Measurements from ENCODE around the gene MMP10. TPM values are rescaled to one million over a fixed set of nuclear protein-coding genes. Genes with fewer than 3 reads are reported as not detected.

MMP10 gene
- total RNA-seq = not detected
- polyA plus RNA-seq = not detected
- total RNA-seq = not detected

GRCh38 chr11:102780491-102780918, at the start of gene MMP10:
TSS of gene MMP10 (minus strand) at chr11:102780628. CDS start at chr11:102780591, 37 bp downstream.
- Histone ChIP-seq H3K9me3 (ENCODE audit: control insufficient read depth in 2 of 3, low read length in 3 of 3) (no peaks in the 10 kb centered on the region), H3K36me3 (ENCODE audit: control insufficient read depth in 2 of 3, insufficient read depth in 3 of 3, low read length in 3 of 3) (no peaks in the 10 kb centered on the region), H3K4me3 (ENCODE audit: low read length) (no peak within 1 kb of the TSS), H3K27ac (ENCODE audit: low read depth, low read length) (no peak within 1 kb of the TSS), H3K27me3 (ENCODE audit: control insufficient read depth in 2 of 2, insufficient read depth in 2 of 2, low read length in 2 of 2) (no peaks in the 10 kb centered on the region), H3K4me1 (ENCODE audit: control insufficient read depth in 2 of 2, insufficient read depth in 2 of 2, low read length in 2 of 2) (no peaks in the 10 kb centered on the region)
- DNase-seq (no peak), ATAC-seq (no peak)
- intact Hi-C loops (cut with micrococcal nuclease) = no loop called here
- ChIA-PET CTCF (no interaction called here), POLR2A (no interaction called here)
- no peaks in the 10 kb centered on the region for H3K4me1 Mint-ChIP-seq
- H3K9me3 Mint-ChIP-seq = peaks cover 0 to 3% (median 0%) of the 10 kb centered on the region in 11 donors
- H3K27me3 Mint-ChIP-seq = peaks cover 10 to 23% (median 18%) of the 10 kb centered on the region in 5 donors
- H3K4me3 Mint-ChIP-seq = no peak within 1 kb of the TSS
- H3K36me3 Mint-ChIP-seq = no peaks in the 10 kb centered on the region
- no peak within 1 kb of the TSS for H3K27ac Mint-ChIP-seq

- peaks cover 0 to 2% (median 0%) of the 10 kb centered on the region in 7 donors for H3K4me1 Mint-ChIP-seq
- Histone ChIP-seq H3K27ac (ENCODE audit: low read depth, low read length) (no peak overlapping the region), H3K9me3 (ENCODE audit: control insufficient read depth in 2 of 3, low read length in 3 of 3) (no peaks in the 10 kb centered on the region), H3K4me1 (ENCODE audit: control insufficient read depth in 2 of 2, insufficient read depth in 2 of 2, low read length in 2 of 2) (no peaks in the 10 kb centered on the region), H3K4me3 (ENCODE audit: low read length) (no peak overlapping the region), H3K36me3 (ENCODE audit: control insufficient read depth in 2 of 3, insufficient read depth in 3 of 3, low read length in 3 of 3) (no peaks in the 10 kb centered on the region), H3K27me3 (ENCODE audit: control insufficient read depth in 2 of 2, insufficient read depth in 2 of 2, low read length in 2 of 2) (no peaks in the 10 kb centered on the region)
- CTCF ChIA-PET = no interaction called here
- ATAC-seq = no peak
- POLR2A ChIA-PET = no interaction called here
- H3K9me3 Mint-ChIP-seq = peaks cover 0 to 8% (median 0%) of the 10 kb centered on the region in 11 donors
- no peak for DNase-seq
- H3K36me3 Mint-ChIP-seq = no peaks in the 10 kb centered on the region
- intact Hi-C loops (cut with micrococcal nuclease) = no loop called here
- H3K4me3 Mint-ChIP-seq = no peak overlapping the region
- H3K27me3 Mint-ChIP-seq = peaks cover 34 to 59% (median 42%) of the 10 kb centered on the region in 5 donors
- no peak overlapping the region for H3K27ac Mint-ChIP-seq
These were observed 49.0 kb upstream of the MMP10 start for GRCh38 chr11:102829316-102830000.

- H3K27ac ChIP-seq (ENCODE audit: low read depth, low read length) = no peak overlapping the region
- ATAC-seq (no peak), DNase-seq (no peak)
- POLR2A ChIA-PET = no interaction called here
- no peaks in the 10 kb centered on the region for H3K9me3 ChIP-seq (ENCODE audit: control insufficient read depth in 2 of 3, low read length in 3 of 3)
- intact Hi-C loops (cut with micrococcal nuclease) = no loop called here
- no peak overlapping the region for H3K4me3 ChIP-seq (ENCODE audit: low read length)
- H3K4me1 ChIP-seq (ENCODE audit: control insufficient read depth in 2 of 2, insufficient read depth in 2 of 2, low read length in 2 of 2) = no peaks in the 10 kb centered on the region
- no peaks in the 10 kb centered on the region for H3K36me3 Mint-ChIP-seq
- H3K4me3 Mint-ChIP-seq = no peak overlapping the region
- no peaks in the 10 kb centered on the region for H3K27me3 ChIP-seq (ENCODE audit: control insufficient read depth in 2 of 2, insufficient read depth in 2 of 2, low read length in 2 of 2)
- no peak overlapping the region for H3K27ac Mint-ChIP-seq
- peaks cover 0 to 8% (median 0%) of the 10 kb centered on the region in 11 donors for H3K9me3 Mint-ChIP-seq
- no peaks in the 10 kb centered on the region for H3K36me3 ChIP-seq (ENCODE audit: control insufficient read depth in 2 of 3, insufficient read depth in 3 of 3, low read length in 3 of 3)
- CTCF ChIA-PET = no interaction called here
- H3K4me1 Mint-ChIP-seq = peaks cover 0 to 2% (median 0%) of the 10 kb centered on the region in 7 donors
- H3K27me3 Mint-ChIP-seq = peaks cover 5 to 29% (median 16%) of the 10 kb centered on the region in 5 donors
These were observed 44.1 kb upstream of the MMP10 start for GRCh38 chr11:102824556-102824955.

- Mint-ChIP-seq H3K4me3 (no peak overlapping the region), H3K27ac (no peak overlapping the region), H3K36me3 (peaks cover 0 to 4% (median 0%) of the 10 kb centered on the region in 5 donors), H3K27me3 (peaks cover 0 to 8% (median 0%) of the 10 kb centered on the region in 5 donors), H3K4me1 (no peaks in the 10 kb centered on the region), H3K9me3 (peaks cover 7 to 34% (median 12%) of the 10 kb centered on the region in 11 donors)
- no peaks in the 10 kb centered on the region for H3K27me3 ChIP-seq (ENCODE audit: control insufficient read depth in 2 of 2, insufficient read depth in 2 of 2, low read length in 2 of 2)
- ATAC-seq = no peak
- no peak for DNase-seq
- ChIA-PET CTCF (no interaction called here), POLR2A (no interaction called here)
- H3K4me3 ChIP-seq (ENCODE audit: low read length) = no peak overlapping the region
- H3K9me3 ChIP-seq (ENCODE audit: control insufficient read depth in 2 of 3, low read length in 3 of 3) = no peaks in the 10 kb centered on the region
- no peaks in the 10 kb centered on the region for H3K4me1 ChIP-seq (ENCODE audit: control insufficient read depth in 2 of 2, insufficient read depth in 2 of 2, low read length in 2 of 2)
- intact Hi-C loops (cut with micrococcal nuclease) = no loop called here
- H3K36me3 ChIP-seq (ENCODE audit: control insufficient read depth in 2 of 3, insufficient read depth in 3 of 3, low read length in 3 of 3) = no peaks in the 10 kb centered on the region
- no peak overlapping the region for H3K27ac ChIP-seq (ENCODE audit: low read depth, low read length)
These were observed 39.1 kb upstream of the MMP10 start for GRCh38 chr11:102819491-102819890.

GRCh38 chr11:102813484-102813883, 33.1 kb upstream of the MMP10 start:
- ChIA-PET CTCF (no interaction called here), POLR2A (no interaction called here)
- intact Hi-C loops (cut with micrococcal nuclease) = no loop called here
- Mint-ChIP-seq H3K27me3 (peaks cover 4 to 11% (median 5%) of the 10 kb centered on the region in 5 donors), H3K4me1 (no peaks in the 10 kb centered on the region), H3K36me3 (peaks cover 0 to 4% (median 0%) of the 10 kb centered on the region in 5 donors), H3K4me3 (no peak overlapping the region), H3K9me3 (peaks cover 7 to 32% (median 13%) of the 10 kb centered on the region in 11 donors), H3K27ac (no peak overlapping the region)
- H3K27ac ChIP-seq (ENCODE audit: low read depth, low read length) = no peak overlapping the region
- H3K9me3 ChIP-seq (ENCODE audit: control insufficient read depth in 2 of 3, low read length in 3 of 3) = no peaks in the 10 kb centered on the region
- no peak overlapping the region for H3K4me3 ChIP-seq (ENCODE audit: low read length)
- no peaks in the 10 kb centered on the region for H3K36me3 ChIP-seq (ENCODE audit: control insufficient read depth in 2 of 3, insufficient read depth in 3 of 3, low read length in 3 of 3)
- no peaks in the 10 kb centered on the region for H3K4me1 ChIP-seq (ENCODE audit: control insufficient read depth in 2 of 2, insufficient read depth in 2 of 2, low read length in 2 of 2)
- ATAC-seq = no peak
- H3K27me3 ChIP-seq (ENCODE audit: control insufficient read depth in 2 of 2, insufficient read depth in 2 of 2, low read length in 2 of 2) = no peaks in the 10 kb centered on the region
- no peak for DNase-seq

GRCh38 chr11:102812188-102812587, 31.8 kb upstream of the MMP10 start:
- Mint-ChIP-seq H3K36me3 (no peaks in the 10 kb centered on the region), H3K4me3 (no peak overlapping the region), H3K4me1 (no peaks in the 10 kb centered on the region), H3K27me3 (peaks cover 4 to 13% (median 6%) of the 10 kb centered on the region in 5 donors), H3K27ac (no peak overlapping the region), H3K9me3 (peaks cover 7 to 21% (median 9%) of the 10 kb centered on the region in 11 donors)
- Histone ChIP-seq H3K27ac (ENCODE audit: low read depth, low read length) (no peak overlapping the region), H3K4me1 (ENCODE audit: control insufficient read depth in 2 of 2, insufficient read depth in 2 of 2, low read length in 2 of 2) (no peaks in the 10 kb centered on the region), H3K9me3 (ENCODE audit: control insufficient read depth in 2 of 3, low read length in 3 of 3) (no peaks in the 10 kb centered on the region), H3K4me3 (ENCODE audit: low read length) (no peak overlapping the region), H3K36me3 (ENCODE audit: control insufficient read depth in 2 of 3, insufficient read depth in 3 of 3, low read length in 3 of 3) (no peaks in the 10 kb centered on the region), H3K27me3 (ENCODE audit: control insufficient read depth in 2 of 2, insufficient read depth in 2 of 2, low read length in 2 of 2) (no peaks in the 10 kb centered on the region)
- ChIA-PET CTCF (interaction anchor here (0.7 kb wide), 1 partner anchor 19 kb away, joined by 4 read pairs; no protein-coding TSS in a partner anchor), POLR2A (no interaction called here)
- ATAC-seq = no peak
- intact Hi-C loops (cut with micrococcal nuclease) = no loop called here
- DNase-seq = no peak

All from naive thymus-derived CD4-positive, alpha-beta T cell (primary cell).